Measurements from ENCODE around the gene DENND2A. TPM values are rescaled to one million over a fixed set of nuclear protein-coding genes. Genes with fewer than 3 reads are reported as not detected.
"Not testable (repeated sequence)": the region's sequence is repeated elsewhere in the genome, so short reads cannot be mapped to it uniquely, and the experiment has no call there.

Gene DENND2A
- total RNA-seq, 4 donors from 2014 or later, result 0.73 to 2.6 (median 1.6) TPM

- no peaks in the 10 kb centered on the region for H3K36me3 ChIP-seq
- in situ Hi-C loops (cut with MboI; ENCODE audit: low sequenced_read_pairs in 4 of 4) (loop anchor here in 1 of 4 donors (10.0 to 25.0 kb wide), 2 partner anchors 142 to 500 kb away; partner anchors contain the start of gene MRPS33), intact Hi-C loops (cut with DNase I; ENCODE audit: low total_unique reads) (no loop called here)
- H3K9me3 ChIP-seq, result no peaks in the 10 kb centered on the region
- TF ChIP-seq POLR2A (IDR thresholded peaks at IDR 0.05) (no peak), CTCF (IDR thresholded peaks at IDR 0.05 in 4 of 5, conservative IDR thresholded peaks at IDR 0.05 in 1 of 5) (no peak)
- ATAC-seq (no peak), DNase-seq (no peak)
- no peak overlapping the region for H3K4me3 ChIP-seq
- no peaks in the 10 kb centered on the region for H3K4me1 ChIP-seq
- no peak overlapping the region for H3K27ac ChIP-seq
- H3K27me3 ChIP-seq, result no peaks in the 10 kb centered on the region
Measured at GRCh38 chr7:140512317-140513000, 128.2 kb downstream of the DENND2A start.

GRCh38 chr7:140509789-140510188, 130.8 kb downstream of the DENND2A start:
- H3K27ac ChIP-seq, result no peak overlapping the region
- no peaks in the 10 kb centered on the region for H3K36me3 ChIP-seq
- H3K4me3 ChIP-seq, result no peak overlapping the region
- TF ChIP-seq CTCF (IDR thresholded peaks at IDR 0.05 in 4 of 5, conservative IDR thresholded peaks at IDR 0.05 in 1 of 5) (no peak), POLR2A (IDR thresholded peaks at IDR 0.05) (no peak)
- in situ Hi-C loops (cut with MboI; ENCODE audit: low sequenced_read_pairs in 4 of 4) (loop anchor here in 1 of 4 donors (10.0 to 25.0 kb wide), 2 partner anchors 145 to 503 kb away; partner anchors contain the start of gene MRPS33), intact Hi-C loops (cut with DNase I; ENCODE audit: low total_unique reads) (no loop called here)
- ATAC-seq (no peak), DNase-seq (no peak)
- peaks cover 11% of the 10 kb centered on the region in 2 donors for H3K4me1 ChIP-seq
- no peaks in the 10 kb centered on the region for H3K27me3 ChIP-seq
- no peaks in the 10 kb centered on the region for H3K9me3 ChIP-seq

- intact Hi-C loops (cut with DNase I; ENCODE audit: low total_unique reads); DNase-seq: not testable (repeated sequence)
Measured at GRCh38 chr7:140507556-140507955, 133.1 kb downstream of the DENND2A start.

GRCh38 chr7:140506788-140507464, 133.7 kb downstream of the DENND2A start:
- Histone ChIP-seq H3K27ac (peak overlapping the region; percentile 62 to 85 (median 76)), H3K27me3 (no peaks in the 10 kb centered on the region), H3K36me3 (no peaks in the 10 kb centered on the region), H3K4me3 (no peak overlapping the region), H3K9me3 (no peaks in the 10 kb centered on the region), H3K4me1 (peaks cover 11% of the 10 kb centered on the region in 2 donors)
- TF ChIP-seq CTCF (IDR thresholded peaks at IDR 0.05 in 4 of 5, conservative IDR thresholded peaks at IDR 0.05 in 1 of 5) (peak in 1 of 5 experiments; percentile 13), POLR2A (IDR thresholded peaks at IDR 0.05) (no peak)
- ATAC-seq, result peak; percentile 97 to 99
- in situ Hi-C loops (cut with MboI; ENCODE audit: low sequenced_read_pairs in 4 of 4), result loop anchor here in 1 of 4 donors (25.0 kb wide), 1 partner anchor 505 kb away; the partner anchor contains the start of gene MRPS33
- peak; percentile 50 to 86 for DNase-seq
- intact Hi-C loops (cut with DNase I; ENCODE audit: low total_unique reads), result loop anchor here (1.0 kb wide), 1 partner anchor 28 kb away; the partner anchor contains the start of gene MKRN1

More at GRCh38 chr7:140507556-140507955, 133.1 kb downstream of the DENND2A start:
- H3K27me3 ChIP-seq, H3K36me3 ChIP-seq, ATAC-seq, H3K4me3 ChIP-seq, H3K9me3 ChIP-seq: not testable (repeated sequence)
- H3K4me1 ChIP-seq, result peaks cover 11% of the 10 kb centered on the region in 2 donors
- in situ Hi-C loops (cut with MboI; ENCODE audit: low sequenced_read_pairs in 4 of 4), result loop anchor here in 1 of 4 donors (25.0 kb wide), 1 partner anchor 505 kb away; the partner anchor contains the start of gene MRPS33
- peak overlapping the region; percentile 62 to 85 (median 76) for H3K27ac ChIP-seq

- TF ChIP-seq POLR2A (IDR thresholded peaks at IDR 0.05), result no peak
- no peak for TF ChIP-seq CTCF (IDR thresholded peaks at IDR 0.05 in 4 of 5, conservative IDR thresholded peaks at IDR 0.05 in 1 of 5)
- H3K4me3 ChIP-seq, result no peak overlapping the region
- in situ Hi-C loops (cut with MboI; ENCODE audit: low sequenced_read_pairs in 4 of 4), result loop anchor here in 1 of 4 donors (25.0 kb wide), 1 partner anchor 510 kb away; the partner anchor contains the start of gene MRPS33
- intact Hi-C loops (cut with DNase I; ENCODE audit: low total_unique reads), result no loop called here
- no peaks in the 10 kb centered on the region for H3K36me3 ChIP-seq
- DNase-seq, result no peak
- H3K27ac ChIP-seq, result peak overlapping the region in 1 of 4 donors; percentile 42
- ATAC-seq, result no peak
- H3K27me3 ChIP-seq, result no peaks in the 10 kb centered on the region
- no peaks in the 10 kb centered on the region for H3K9me3 ChIP-seq
- H3K4me1 ChIP-seq, result peaks cover 7 to 9% of the 10 kb centered on the region in 2 donors
Measured at GRCh38 chr7:140501966-140502365, 138.6 kb downstream of the DENND2A start.

- intact Hi-C loops (cut with DNase I; ENCODE audit: low total_unique reads); H3K27me3 ChIP-seq; H3K36me3 ChIP-seq; H3K27ac ChIP-seq; DNase-seq; H3K4me3 ChIP-seq; ATAC-seq; H3K9me3 ChIP-seq; H3K4me1 ChIP-seq: not testable (repeated sequence)
- in situ Hi-C loops (cut with MboI; ENCODE audit: low sequenced_read_pairs in 4 of 4), result loop anchor here in 1 of 4 donors (25.0 kb wide), 1 partner anchor 514 kb away; the partner anchor contains the start of gene MRPS33
Measured at GRCh38 chr7:140497807-140498206, 142.8 kb downstream of the DENND2A start.
